ENCODE data around the gene TCHP. TPM values are rescaled to one million over a fixed set of nuclear protein-coding genes. Genes with fewer than 3 reads are reported as not detected.

TCHP gene
- total RNA-seq, 4 donors from 2014 or later: 23.9 to 120 (median 36.3) TPM

GRCh38 chr12:109962398-109962797, 62.3 kb downstream of the TCHP start:
- Histone ChIP-seq H3K4me3 (no peak overlapping the region), H3K27ac (peak overlapping the region in 1 of 4 donors; percentile 1), H3K4me1 (peaks cover 0 to 39% (median 4%) of the 10 kb centered on the region in 4 donors), H3K27me3 (no peaks in the 10 kb centered on the region), H3K9me3 (no peaks in the 10 kb centered on the region), H3K36me3 (peaks cover 0 to 58% (median 0%) of the 10 kb centered on the region in 3 donors)
- DNase-seq: no peak
- TF ChIP-seq CTCF (IDR thresholded peaks at IDR 0.05): no peak
- TF ChIP-seq POLR2A (IDR thresholded peaks at IDR 0.05): no peak

- TF ChIP-seq POLR2A (IDR thresholded peaks at IDR 0.05) (no peak), CTCF (IDR thresholded peaks at IDR 0.05) (no peak)
- Histone ChIP-seq H3K4me3 (no peak overlapping the region), H3K9me3 (no peaks in the 10 kb centered on the region), H3K27me3 (no peaks in the 10 kb centered on the region), H3K4me1 (peaks cover 0 to 41% (median 4%) of the 10 kb centered on the region in 4 donors), H3K36me3 (peaks cover 0 to 49% (median 0%) of the 10 kb centered on the region in 3 donors), H3K27ac (peak overlapping the region in 2 of 4 donors; percentile 26 to 64)
- no peak for DNase-seq
These were observed 63.3 kb downstream of the TCHP start for GRCh38 chr12:109963330-109963729.

- peaks cover 0 to 44% (median 0%) of the 10 kb centered on the region in 3 donors for H3K36me3 ChIP-seq
- peak in 1 of 3 donors; percentile 62 for DNase-seq
These were observed 63.8 kb downstream of the TCHP start for GRCh38 chr12:109963743-109964429.

GRCh38 chr12:109966546-109966945, 66.5 kb downstream of the TCHP start:
- Histone ChIP-seq H3K4me1 (peaks cover 0 to 40% (median 2%) of the 10 kb centered on the region in 4 donors), H3K9me3 (no peaks in the 10 kb centered on the region), H3K36me3 (peaks cover 0 to 40% (median 0%) of the 10 kb centered on the region in 3 donors), H3K27ac (no peak overlapping the region), H3K27me3 (no peaks in the 10 kb centered on the region), H3K4me3 (no peak overlapping the region)
- no peak for DNase-seq
- no peak for TF ChIP-seq POLR2A (IDR thresholded peaks at IDR 0.05)
- TF ChIP-seq CTCF (IDR thresholded peaks at IDR 0.05): no peak

More at GRCh38 chr12:109963743-109964429, 63.8 kb downstream of the TCHP start:
- TF ChIP-seq CTCF (IDR thresholded peaks at IDR 0.05): no peak
- no peak for TF ChIP-seq POLR2A (IDR thresholded peaks at IDR 0.05)
- Histone ChIP-seq H3K4me1 (peaks cover 0 to 43% (median 4%) of the 10 kb centered on the region in 4 donors), H3K9me3 (no peaks in the 10 kb centered on the region), H3K27me3 (no peaks in the 10 kb centered on the region), H3K27ac (peak overlapping the region in 2 of 4 donors; percentile 26 to 64), H3K4me3 (no peak overlapping the region)

GRCh38 chr12:109967383-109968031, 67.4 kb downstream of the TCHP start:
- peak in 1 of 3 donors; percentile 68 for DNase-seq
- Histone ChIP-seq H3K27ac (peak overlapping the region; percentile 42 to 79 (median 61)), H3K4me3 (peak overlapping the region in 1 of 4 donors; percentile 27), H3K27me3 (no peaks in the 10 kb centered on the region), H3K4me1 (peaks cover 0 to 30% (median 2%) of the 10 kb centered on the region in 4 donors), H3K36me3 (peaks cover 0 to 48% (median 0%) of the 10 kb centered on the region in 3 donors), H3K9me3 (no peaks in the 10 kb centered on the region)
- TF ChIP-seq CTCF (IDR thresholded peaks at IDR 0.05) (no peak), POLR2A (IDR thresholded peaks at IDR 0.05) (no peak)

Small RNA genes lying within 50 kb of the gene (small RNA-seq; reads per million reads assigned to genes)
- 0 reads per million in 2 donors for gene RN7SL441P

Other genes starting within 250 kb of the TCHP start
- gene FAM222A, start 186.4 kb upstream of the TCHP start, total RNA-seq: 10 to 100 TPM in 1 of 4 donors, 1 to 10 TPM in 3; 3.9 to 26.1 (median 7.0) TPM
- gene TRPV4, start 66.9 kb upstream of the TCHP start, total RNA-seq: under 1 TPM in 2 of 4 donors, not detected in 2; 0.27 to 0.57 TPM
- gene GLTP, start 19.7 kb upstream of the TCHP start, total RNA-seq: 100 to 1,000 TPM in 3 of 4 donors, 10 to 100 TPM in 1; 27.2 to 149 (median 141) TPM
- 100 to 1,000 TPM in 1 of 4 donors, 10 to 100 TPM in 3; 55.0 to 107 (median 79.8) TPM for gene GIT2, start 96.1 kb downstream of the TCHP start, total RNA-seq
- 100 to 1,000 TPM in 1 of 4 donors, 10 to 100 TPM in 3; 81.3 to 124 (median 92.1) TPM for gene ANKRD13A, start 99.2 kb downstream of the TCHP start, total RNA-seq
- 10 to 100 TPM; 14.9 to 23.1 (median 17.5) TPM for gene C12orf76, start 148.2 kb downstream of the TCHP start, total RNA-seq
- 10 to 100 TPM in 1 of 4 donors, 1 to 10 TPM in 3; 2.5 to 20.6 (median 7.5) TPM for gene IFT81, start 224.1 kb downstream of the TCHP start, total RNA-seq

All from Peyer's patch (tissue), 4 donors.